ENCODE data around the gene SCN3B. TPM values are rescaled to one million over a fixed set of nuclear protein-coding genes. Genes with fewer than 3 reads are reported as not detected.

SCN3B gene
- total and polyA plus RNA-seq, 2 of the 4 experiments (the other 2 are of a cell fraction): under 0.01 to 0.03 TPM

DNA sequence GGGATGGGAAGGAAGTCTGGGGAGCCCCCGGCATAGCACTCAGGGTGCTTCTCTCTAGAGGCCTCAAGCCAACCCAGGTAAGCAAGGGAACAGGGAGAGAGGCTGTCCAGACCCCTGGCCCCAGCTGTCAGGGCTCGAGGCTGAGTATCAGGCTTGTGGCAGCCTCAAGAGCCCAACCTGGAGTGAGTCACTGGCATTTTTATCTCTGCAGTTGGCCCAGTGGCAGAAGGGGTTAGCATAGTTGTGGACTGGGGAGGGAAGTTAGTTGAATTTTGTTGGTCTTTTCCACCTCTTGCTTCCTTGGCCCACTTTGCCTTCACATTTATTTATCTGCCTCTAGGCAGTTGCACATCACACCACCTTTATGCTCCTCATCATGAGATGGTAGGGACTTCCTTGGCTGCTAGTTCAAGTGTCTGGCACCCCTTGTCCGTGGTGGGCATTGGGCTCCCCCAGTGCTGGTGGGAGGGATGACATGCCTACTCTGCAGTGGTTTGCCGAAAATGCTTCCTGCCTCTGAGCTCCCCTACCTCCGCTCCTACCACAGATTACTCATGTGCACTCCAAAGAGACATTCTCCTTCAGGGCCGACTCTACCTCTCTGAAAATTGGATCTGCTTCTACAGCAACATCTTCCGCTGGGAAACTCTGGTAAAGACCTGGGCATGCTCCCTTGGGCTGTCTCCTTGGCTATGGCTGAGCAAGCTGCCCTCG, 60.1 kb downstream of the SCN3B start:
- TF ChIP-seq, protein P1, sequence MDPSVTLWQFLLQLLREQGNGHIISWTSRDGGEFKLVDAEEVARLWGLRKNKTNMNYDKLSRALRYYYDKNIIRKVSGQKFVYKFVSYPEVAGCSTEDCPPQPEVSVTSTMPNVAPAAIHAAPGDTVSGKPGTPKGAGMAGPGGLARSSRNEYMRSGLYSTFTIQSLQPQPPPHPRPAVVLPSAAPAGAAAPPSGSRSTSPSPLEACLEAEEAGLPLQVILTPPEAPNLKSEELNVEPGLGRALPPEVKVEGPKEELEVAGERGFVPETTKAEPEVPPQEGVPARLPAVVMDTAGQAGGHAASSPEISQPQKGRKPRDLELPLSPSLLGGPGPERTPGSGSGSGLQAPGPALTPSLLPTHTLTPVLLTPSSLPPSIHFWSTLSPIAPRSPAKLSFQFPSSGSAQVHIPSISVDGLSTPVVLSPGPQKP (IDR thresholded peaks at IDR 0.05; ENCODE audit: borderline replicate concordance, low read depth, low read length): no peak
- DNase-seq (peak; percentile 37), ATAC-seq (ENCODE audit: low read depth) (0 out of 2 replicates have a peak, but pooled peaks have one; percentile 27)
- no peak overlapping the region for H2BK20ac ChIP-seq (ENCODE audit: low read depth, low read length)
- no peak overlapping the region for H3K4ac ChIP-seq (ENCODE audit: low read depth, low read length)
- H3K9ac ChIP-seq (ENCODE audit: low read depth, low read length): no peak overlapping the region
- H3K9me3 ChIP-seq (ENCODE audit: control insufficient read depth, insufficient read depth, low read length): no peaks in the 10 kb centered on the region
- no peak overlapping the region for H2BK5ac ChIP-seq (ENCODE audit: low read depth, low read length, poor library complexity, severe bottlenecking)
- no peak overlapping the region for H2AK9ac ChIP-seq (replicated peaks; ENCODE audit: low read depth, low read length, poor library complexity)
- H4K8ac ChIP-seq (ENCODE audit: low read depth in 2 of 2, low read length in 2 of 2): no peak overlapping the region
- dilution Hi-C loops (cut with HindIII; ENCODE audit: low sequenced_read_pairs, unreplicated experiment) (no loop called here), in situ Hi-C loops (cut with MboI; ENCODE audit: low sequenced_read_pairs) (no loop called here), intact Hi-C loops (cut with micrococcal nuclease) (no loop called here)
- H3K27ac ChIP-seq (ENCODE audit: insufficient read depth, low read length): no peak overlapping the region
- no peak overlapping the region for H2BK120ac ChIP-seq (ENCODE audit: low read depth, low read length)
- H4K91ac ChIP-seq (ENCODE audit: insufficient read depth, low read depth, low read length): no peak overlapping the region
- H3K4me2 ChIP-seq (ENCODE audit: low read depth, low read length): no peak overlapping the region
- no peak overlapping the region for H3K56ac ChIP-seq (ENCODE audit: extremely low read depth, insufficient read depth, low read length)
- no peak overlapping the region for H3K14ac ChIP-seq (replicated peaks; ENCODE audit: low read depth, low read length)
- H3K36me3 ChIP-seq (ENCODE audit: control insufficient read depth, insufficient read depth, low read length): no peaks in the 10 kb centered on the region; the same call in 1 of the 2 replicates
- WGBS, 2 experiments (ENCODE audit: extremely low coverage in 2 of 2, insufficient read length in 1 of 2): 86% methylated on average over 5 of the region's 8 CpGs; no CpG with 5 or more reads in 1 of the 2 experiments
- H3K4me3 ChIP-seq (ENCODE audit: insufficient read depth, low read depth, low read length): no peak overlapping the region
- no peak overlapping the region for H2AK5ac ChIP-seq (ENCODE audit: low read depth, low read length)
- POLR2A ChIA-PET (ENCODE audit: unreplicated experiment): no interaction called here
- H3K9me1 ChIP-seq (ENCODE audit: insufficient read depth, low read length): peaks cover 3% of the 10 kb centered on the region; the same call in 1 of the 2 replicates
- CTCF ChIA-PET: interaction anchor here (0.6 kb wide), 1 partner anchor 408 kb away, joined by 7 read pairs; no protein-coding TSS in a partner anchor
- no peak overlapping the region for H3K18ac ChIP-seq (ENCODE audit: low read depth, low read length)
- H3K79me1 ChIP-seq (ENCODE audit: low read depth in 1 of 2, low read length in 2 of 2): no peaks in the 10 kb centered on the region
- H3K27me3 ChIP-seq (ENCODE audit: control insufficient read depth, insufficient read depth, low read length): no peaks in the 10 kb centered on the region
- no peaks in the 10 kb centered on the region for H4K20me1 ChIP-seq (ENCODE audit: insufficient read depth, low read length)
- no TSS peak for BruUV-seq (replicated peaks)
- H4K5ac ChIP-seq (ENCODE audit: low read depth, low read length): no peak overlapping the region
- H2BK15ac ChIP-seq (ENCODE audit: low read depth, low read length): no peak overlapping the region
- peaks cover 7% of the 10 kb centered on the region for H3K4me1 ChIP-seq (ENCODE audit: control insufficient read depth, insufficient read depth, low read length)
- H3K23ac ChIP-seq (ENCODE audit: low read depth, low read length): no peak overlapping the region
- no peak overlapping the region for H2AFZ ChIP-seq (replicated peaks; ENCODE audit: low read length, poor library complexity)
